Kidney epithelial cell (primary cell): ENCODE data around the gene TBC1D22A. TPM values are rescaled to one million over a fixed set of nuclear protein-coding genes. Genes with fewer than 3 reads are reported as not detected.

Experiments used
- DNase-seq: peaks from one replicate; pipeline ENCODE4 v3.0.0-alpha.2; 2010; ENCODE audit warnings: low read depth
- H3K27me3 ChIP-seq: 2 replicates; pipeline ENCODE4 v1.6.0; 2011; ENCODE audit warnings: low read length; ENCODE audit not compliant: control insufficient read depth, insufficient read depth
- H3K36me3 ChIP-seq: 2 replicates; pipeline ENCODE4 v1.5.1; 2011; ENCODE audit warnings: low read length; ENCODE audit not compliant: control insufficient read depth, insufficient read depth
- H3K4me3 ChIP-seq: 2 replicates; pipeline ENCODE4 v1.5.1; 2011; ENCODE audit warnings: low read depth, mild to moderate bottlenecking, control low read depth, low read length
- CTCF ChIP-seq: IDR thresholded peaks from 2 replicates; pipeline ENCODE4 v1.5.1; 2011; ENCODE audit warnings: mild to moderate bottlenecking, moderate library complexity, low read length, control low read depth, inconsistent platforms; ENCODE audit not compliant: insufficient read depth, poor library complexity, severe bottlenecking
- total RNA-seq: library from RNA; depleted of rRNA; stranded (reverse); fragments of >200 nt; gene quantifications from 2 replicates; pipeline ENCODE4 v1.2.3, GENCODE V29; 2015

TBC1D22A gene
- total RNA-seq, 1 donor from 2014 or later: 25.7 TPM

GRCh38 chr22:47160141-47160541 is 397.7 kb downstream of the TBC1D22A start:
- Histone ChIP-seq H3K4me3 (no peak overlapping the region), H3K36me3 (no peaks in the 10 kb centered on the region), H3K27me3 (no peaks in the 10 kb centered on the region)
- no peak for DNase-seq
- TF ChIP-seq CTCF: no peak

- no peaks in the 10 kb centered on the region for H3K36me3 ChIP-seq
- H3K27me3 ChIP-seq: no peaks in the 10 kb centered on the region
- DNase-seq: no peak
- TF ChIP-seq CTCF: no peak
- H3K4me3 ChIP-seq: no peak overlapping the region
These were observed 398.5 kb downstream of the TBC1D22A start for GRCh38 chr22:47160781-47161520.

- Histone ChIP-seq H3K36me3 (no peaks in the 10 kb centered on the region), H3K4me3 (no peak overlapping the region), H3K27me3 (no peaks in the 10 kb centered on the region)
- TF ChIP-seq CTCF: no peak
- no peak for DNase-seq
These were observed 399.2 kb downstream of the TBC1D22A start for GRCh38 chr22:47161631-47162030.

GRCh38 chr22:47162865-47163264 is 400.4 kb downstream of the TBC1D22A start:
- H3K36me3 ChIP-seq: no peaks in the 10 kb centered on the region
- DNase-seq: no peak
- H3K27me3 ChIP-seq: no peaks in the 10 kb centered on the region
- no peak for TF ChIP-seq CTCF
- no peak overlapping the region for H3K4me3 ChIP-seq

GRCh38 chr22:47163481-47163855 is 401.0 kb downstream of the TBC1D22A start:
- Histone ChIP-seq H3K27me3 (no peaks in the 10 kb centered on the region), H3K36me3 (no peaks in the 10 kb centered on the region)

More at GRCh38 chr22:47163481-47163855, 401.0 kb downstream of the TBC1D22A start:
- no peak overlapping the region for H3K4me3 ChIP-seq
- no peak for TF ChIP-seq CTCF
- DNase-seq: no peak
